ENCODE measurements around the gene ALPI. TPM values are rescaled to one million over a fixed set of nuclear protein-coding genes. Genes with fewer than 3 reads are reported as not detected.

Gene ALPI
- total and polyA plus RNA-seq, 2 donors (not counting 3 experiments of a cell fraction or from before 2014, with no cell fraction given): not detected

- Histone ChIP-seq H3K9me3 (replicated peaks; ENCODE audit: control insufficient read depth, insufficient read depth, low read length) (no peaks in the 10 kb centered on the region), H4K20me1 (replicated peaks; ENCODE audit: control insufficient read depth, extremely low read depth, insufficient read depth, low read length) (no peaks in the 10 kb centered on the region), H3K4me3 (replicated peaks in 1 of 3; ENCODE audit: insufficient read depth in 1 of 3, low read depth in 1 of 3, low read length in 3 of 3) (no peak overlapping the region), H3K27me3 (ENCODE audit: control insufficient read depth in 2 of 2, insufficient read depth in 2 of 2, low read length in 2 of 2) (peaks cover 18 to 28% of the 10 kb centered on the region in 2 experiments), H3K9ac (replicated peaks; ENCODE audit: extremely low read depth, insufficient read depth, low read length) (no peak overlapping the region), H3K27ac (ENCODE audit: insufficient read depth, low read depth, low read length) (no peak overlapping the region), H3K9me1 (replicated peaks; ENCODE audit: control insufficient read depth, extremely low read depth, insufficient read depth, low read length) (no peaks in the 10 kb centered on the region), H2AFZ (ENCODE audit: low read depth, low read length) (no peak overlapping the region), H3K4me1 (ENCODE audit: control insufficient read depth, extremely low read depth, insufficient read depth, low read length) (no peaks in the 10 kb centered on the region), H3K79me2 (ENCODE audit: control insufficient read depth, insufficient read depth, low read length) (no peaks in the 10 kb centered on the region), H3K4me2 (ENCODE audit: insufficient read depth, low read length) (no peak overlapping the region), H3K36me3 (ENCODE audit: control insufficient read depth in 2 of 2, extremely low read depth in 1 of 2, insufficient read depth in 2 of 2, low read length in 2 of 2) (no peaks in the 10 kb centered on the region)
- dilution Hi-C loops (cut with MboI; ENCODE audit: extremely low pct_ligation_motif_present, low sequenced_read_pairs): no loop called here
- TF ChIP-seq JUN (IDR thresholded peaks at IDR 0.05; ENCODE audit: borderline replicate concordance, insufficient read depth, insufficient read length, low read depth) (no peak), FOS (IDR thresholded peaks at IDR 0.05; ENCODE audit: borderline replicate concordance, insufficient read depth, low read length) (no peak), GATA2 (IDR thresholded peaks at IDR 0.05; ENCODE audit: insufficient read depth, insufficient read length, low read depth, low read length) (no peak), POLR2AphosphoS5 (IDR thresholded peaks at IDR 0.05; ENCODE audit: insufficient read depth, low read depth, low read length) (no peak), CTCF (IDR thresholded peaks at IDR 0.05; ENCODE audit: extremely low read depth in 1 of 2, insufficient read depth in 1 of 2, low read depth in 1 of 2, low read length in 2 of 2) (no peak), POLR2A (IDR thresholded peaks at IDR 0.05; ENCODE audit: low read depth, low read length) (no peak), MAX (IDR thresholded peaks at IDR 0.05; ENCODE audit: insufficient read depth, insufficient read length) (no peak), MYC (IDR thresholded peaks at IDR 0.05; ENCODE audit: low read depth, low read length) (no peak), EZH2 (IDR thresholded peaks at IDR 0.05; ENCODE audit: borderline replicate concordance, low read depth, low read length, severe bottlenecking) (no peak)
- POLR2A ChIA-PET: no interaction called here
- no peak for FAIRE-seq
- BruUV-seq (replicated peaks): no TSS peak
- intact Hi-C loops (cut with micrococcal nuclease): no loop called here
- DNase-seq (ENCODE audit: low read depth, low spot score): no peak
- CTCF ChIA-PET: interaction anchor here (1.0 to 1.5 kb wide), 3 partner anchors 20 to 56 kb away, joined by 3 read pairs; no protein-coding TSS in a partner anchor
Measured at GRCh38 chr2:232473467-232473890, 17.5 kb downstream of the ALPI start.

All from endothelial cell of umbilical vein (primary cell).